MM.1S (cell line): ENCODE results near the gene NFATC3.

Experiments
- EZH2 ChIP-seq: fragments of 300-600 bp; sonication (generic); optimal IDR thresholded peaks from 2 replicates; pipeline ENCODE3; 2017; ENCODE audit warnings: low read depth, mild to moderate bottlenecking, antibody characterized with exemption, low read length, mixed read lengths
- EZH2phosphoT487 ChIP-seq: fragments of 300-600 bp; sonication (generic); IDR thresholded peaks from 2 replicates; pipeline ENCODE4 v1.6.1; 2018; ENCODE audit warnings: antibody characterized with exemption, low read length
- TF ChIP-seq, protein P1 (sequence below): fragments of 300-600 bp; sonication (generic); IDR thresholded peaks from 2 replicates; pipeline ENCODE4 v1.5.1; 2016; ENCODE audit warnings: antibody characterized with exemption, low read length, mixed read lengths

DNA sequence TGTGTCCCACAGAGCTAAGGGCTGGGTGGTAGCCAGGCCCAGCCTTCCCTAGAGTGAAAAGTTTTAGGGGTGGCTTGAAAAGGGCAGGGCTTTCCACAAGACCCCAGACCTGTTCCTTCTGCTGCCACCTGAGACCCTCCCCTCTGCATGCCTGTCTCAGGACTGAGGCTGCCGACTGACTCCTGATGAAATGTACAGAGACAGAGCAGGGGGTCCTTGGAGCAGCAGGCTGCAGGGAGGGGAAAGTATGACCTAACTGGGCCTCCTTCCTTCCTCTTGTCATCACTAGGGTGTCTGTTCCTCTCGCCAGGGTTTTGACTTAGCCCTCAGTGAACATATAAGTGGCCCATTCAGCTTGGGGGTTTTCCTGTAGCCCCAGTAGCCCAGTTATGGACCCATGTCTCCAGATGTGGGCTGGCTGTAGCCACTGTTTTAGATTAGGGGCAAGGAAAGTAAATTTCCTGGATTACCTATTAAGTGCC is 14.9 kb upstream of the NFATC3 start:
- TF ChIP-seq, protein P1, sequence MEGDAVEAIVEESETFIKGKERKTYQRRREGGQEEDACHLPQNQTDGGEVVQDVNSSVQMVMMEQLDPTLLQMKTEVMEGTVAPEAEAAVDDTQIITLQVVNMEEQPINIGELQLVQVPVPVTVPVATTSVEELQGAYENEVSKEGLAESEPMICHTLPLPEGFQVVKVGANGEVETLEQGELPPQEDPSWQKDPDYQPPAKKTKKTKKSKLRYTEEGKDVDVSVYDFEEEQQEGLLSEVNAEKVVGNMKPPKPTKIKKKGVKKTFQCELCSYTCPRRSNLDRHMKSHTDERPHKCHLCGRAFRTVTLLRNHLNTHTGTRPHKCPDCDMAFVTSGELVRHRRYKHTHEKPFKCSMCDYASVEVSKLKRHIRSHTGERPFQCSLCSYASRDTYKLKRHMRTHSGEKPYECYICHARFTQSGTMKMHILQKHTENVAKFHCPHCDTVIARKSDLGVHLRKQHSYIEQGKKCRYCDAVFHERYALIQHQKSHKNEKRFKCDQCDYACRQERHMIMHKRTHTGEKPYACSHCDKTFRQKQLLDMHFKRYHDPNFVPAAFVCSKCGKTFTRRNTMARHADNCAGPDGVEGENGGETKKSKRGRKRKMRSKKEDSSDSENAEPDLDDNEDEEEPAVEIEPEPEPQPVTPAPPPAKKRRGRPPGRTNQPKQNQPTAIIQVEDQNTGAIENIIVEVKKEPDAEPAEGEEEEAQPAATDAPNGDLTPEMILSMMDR = no peak
- TF ChIP-seq EZH2phosphoT487 = no peak
- no peak for TF ChIP-seq EZH2
